Mammary epithelial cell (primary cell): Measurements from ENCODE around the gene AKAP13.

ENCODE experiments used
- CTCF ChIP-seq, 2 donors: IDR thresholded peaks in 1 of 2; conservative IDR thresholded peaks in 1 of 2; 2 replicates each; pipeline ENCODE4 v1.5.1; 2011 to 2012; ENCODE audit warnings: inconsistent platforms in 2 of 2, low read length in 2 of 2, mild to moderate bottlenecking in 2 of 2, control low read depth in 1 of 2, low read depth in 1 of 2; ENCODE audit not compliant: insufficient read depth in 1 of 2; ENCODE audit errors: extremely low read depth in 1 of 2
- EZH2 ChIP-seq: IDR thresholded peaks from 2 replicates; pipeline ENCODE4 v1.6.1; 2012; ENCODE audit warnings: low read length, inconsistent platforms, borderline replicate concordance

- no peak for TF ChIP-seq CTCF (conservative IDR thresholded peaks at IDR 0.05 in 1 of 2, IDR thresholded peaks at IDR 0.05 in 1 of 2; ENCODE audit: extremely low read depth in 1 of 2, insufficient read depth in 1 of 2, low read depth in 1 of 2, low read length in 2 of 2)
- no peak for TF ChIP-seq EZH2
Observed at GRCh38 chr15:85492406-85492805, 112.0 kb downstream of the AKAP13 start.
